H1 (cell line): Measurements from ENCODE around the gene GON4L. TPM values are rescaled to one million over a fixed set of nuclear protein-coding genes. Genes with fewer than 3 reads are reported as not detected.

ENCODE experiments used
- JUND ChIP-seq: IDR thresholded peaks from 2 replicates; pipeline ENCODE4 v1.6.1; 2011; ENCODE audit warnings: mild to moderate bottlenecking, improper control_type of control experiment, low read length
- NRF1 ChIP-seq: IDR thresholded peaks from 2 replicates; pipeline ENCODE4 v1.6.1; 2011; ENCODE audit warnings: mild to moderate bottlenecking, low read depth, low read length, improper control_type of control experiment
- polyA plus RNA-seq, 7 experiments: library from polyadenylated mRNA; depleted of rRNA in 3 of 7; stranded (reverse) in 5 of 7; unstranded in 2 of 7; fragments of >200 nt in 5 of 7; fragments of 200-250 nt in 2 of 7; gene quantifications; 1 replicate in 5 of 7; 2 replicates in 1 of 7; 4 replicates in 1 of 7; pipeline versions ENCODE4 v1.2.1 to v1.2.3, GENCODE V29; 2011 to 2013; ENCODE audit warnings: missing spikeins in 2 of 7, mixed read lengths in 2 of 7
- total RNA-seq: library from RNA; stranded (reverse); fragmentation: NEBNext Ultra II Directional; extraction: Animal tissue kit (Norgen Biotek cat#: 25700); gene quantifications from 2 replicates; pipeline ENCODE4 v1.2.1, GENCODE V29; 2021

GON4L gene
- total and polyA plus RNA-seq, 2 of the 8 experiments (the other 6 are each of a cell fraction or from before 2014, with no cell fraction given): 26.2 to 52.1 TPM

- TF ChIP-seq NRF1: no peak
- no peak for TF ChIP-seq JUND
These were observed 7.4 kb upstream of the GON4L start (continued) for GRCh38 chr1:155864393-155864792.
